ENCODE data around the gene SLC35D3.

DNA sequence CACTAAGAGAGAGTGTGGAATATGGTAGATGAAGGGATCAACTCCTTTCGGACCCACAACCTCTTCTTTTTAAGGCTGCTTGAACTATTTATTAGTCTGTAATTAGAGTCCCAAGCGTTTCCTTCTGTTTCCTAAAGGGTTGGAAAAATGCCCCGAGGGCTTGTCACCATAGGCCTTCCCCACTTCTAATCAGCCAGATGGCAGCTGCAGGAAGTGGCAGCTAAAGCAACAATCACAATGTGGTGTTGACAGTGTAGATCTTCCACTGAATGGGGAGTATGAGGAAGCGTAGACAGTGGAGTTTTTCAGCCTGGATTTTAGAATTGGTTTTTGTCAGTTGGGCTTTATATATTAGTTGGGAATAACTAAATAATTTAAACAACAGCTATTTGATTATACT is 40.6 kb downstream of the SLC35D3 start:
- no peak for TF ChIP-seq CTCF (IDR thresholded peaks at IDR 0.05)
- no peak for TF ChIP-seq POLR2A (IDR thresholded peaks at IDR 0.05)
- TF ChIP-seq POLR2AphosphoS5 (IDR thresholded peaks at IDR 0.05), result peak in 2 of 3 donors; percentile 59 to 80
- no peak for TF ChIP-seq EP300 (IDR thresholded peaks at IDR 0.05)

Data from stomach (tissue), 4 donors.